Inferior parietal cortex (tissue), 1 donor: ENCODE measurements around the gene EEF1AKMT4.
"Not testable (repeated sequence)": the region's sequence is repeated elsewhere in the genome, so short reads cannot be mapped to it uniquely, and the experiment has no call there.

Source experiments
- DNase-seq: peaks from one replicate; pipeline ENCODE4 v3.0.0-alpha.2; 2016; ENCODE audit errors: extremely low spot score

EEF1AKMT4 gene

GRCh38 chr3:184259878-184260723 lies 10.6 kb downstream of the EEF1AKMT4 start:
- no peak for DNase-seq

- no peak for DNase-seq
Observed at GRCh38 chr3:184260724-184261269, 11.3 kb downstream of the EEF1AKMT4 start.

- DNase-seq: peak; percentile 19
Observed at GRCh38 chr3:184261270-184261853, 11.9 kb downstream of the EEF1AKMT4 start, which contains the start of gene CAMK2N2. CAMK2N2 (minus strand) TSS chr3:184261553; CDS start chr3:184261285, 268 bp downstream.

- peak; percentile 15 for DNase-seq
Observed at GRCh38 chr3:184261854-184262763, 12.6 kb downstream of the EEF1AKMT4 start.

GRCh38 chr3:184262764-184263179 lies 13.3 kb downstream of the EEF1AKMT4 start:
- no peak for DNase-seq

GRCh38 chr3:184267249-184267648 lies 17.8 kb downstream of the EEF1AKMT4 start:
- DNase-seq: not testable (repeated sequence)

- no peak for DNase-seq
Observed at GRCh38 chr3:184272269-184272668, 22.8 kb downstream of the EEF1AKMT4 start.

- no peak for DNase-seq
Observed at GRCh38 chr3:184275381-184275701, 25.9 kb downstream of the EEF1AKMT4 start.

GRCh38 chr3:184275961-184276910 lies 26.8 kb downstream of the EEF1AKMT4 start, which contains the start of gene ECE2:
ECE2 (plus strand) TSS chr3:184276022; CDS start chr3:184276154, 132 bp downstream.
- no peak for DNase-seq

- DNase-seq: no peak
Observed at GRCh38 chr3:184277366-184277765, 27.9 kb downstream of the EEF1AKMT4 start.

GRCh38 chr3:184282941-184283340 lies 33.5 kb downstream of the EEF1AKMT4 start:
- DNase-seq: no peak

GRCh38 chr3:184283681-184284080 lies 34.2 kb downstream of the EEF1AKMT4 start:
- no peak for DNase-seq

GRCh38 chr3:184284696-184285095 lies 35.2 kb downstream of the EEF1AKMT4 start:
- peak; percentile 69 for DNase-seq

- peak; percentile 43 for DNase-seq
Observed at GRCh38 chr3:184289426-184289938, 40.0 kb downstream of the EEF1AKMT4 start.

GRCh38 chr3:184290331-184290730 lies 40.9 kb downstream of the EEF1AKMT4 start:
- no peak for DNase-seq

GRCh38 chr3:184291044-184291737 lies 41.7 kb downstream of the EEF1AKMT4 start:
- DNase-seq: no peak

GRCh38 chr3:184291738-184292445 lies 42.4 kb downstream of the EEF1AKMT4 start:
- DNase-seq: no peak

- DNase-seq: no peak
Observed at GRCh38 chr3:184295771-184296170, 46.3 kb downstream of the EEF1AKMT4 start.

- DNase-seq: no peak
Observed at GRCh38 chr3:184296616-184297015, 47.1 kb downstream of the EEF1AKMT4 start.
